HG02588 (cell line): ENCODE measurements around the gene RASGRF2.

ENCODE experiments used
- ATAC-seq: cut with Tn5 transposase; IDR thresholded peaks from one replicate; pipeline ENCODE4 v1.9.1; 2021; ENCODE audit warnings: mild to moderate bottlenecking, moderate library complexity; ENCODE audit not compliant: unreplicated experiment

The RASGRF2 gene

GRCh38 chr5:80977764-80978163 is 17.6 kb downstream of the RASGRF2 start:
- ATAC-seq: no peak

- ATAC-seq: no peak
These were observed 18.7 kb downstream of the RASGRF2 start for GRCh38 chr5:80978772-80979317.

GRCh38 chr5:80982093-80982492 is 21.9 kb downstream of the RASGRF2 start:
- ATAC-seq: no peak

- ATAC-seq: no peak
These were observed 25.6 kb downstream of the RASGRF2 start for GRCh38 chr5:80985600-80986228.

- ATAC-seq: no peak
These were observed 26.2 kb downstream of the RASGRF2 start for GRCh38 chr5:80986382-80986781.

GRCh38 chr5:80987078-80987766 is 27.1 kb downstream of the RASGRF2 start:
- no peak for ATAC-seq

GRCh38 chr5:80988419-80988935 is 28.3 kb downstream of the RASGRF2 start:
- no peak for ATAC-seq

GRCh38 chr5:80989883-80990282 is 29.7 kb downstream of the RASGRF2 start:
- no peak for ATAC-seq

GRCh38 chr5:80990527-80990926 is 30.4 kb downstream of the RASGRF2 start:
- no peak for ATAC-seq

GRCh38 chr5:80990971-80991370 is 30.8 kb downstream of the RASGRF2 start:
- no peak for ATAC-seq

- no peak for ATAC-seq
These were observed 35.7 kb downstream of the RASGRF2 start for GRCh38 chr5:80995908-80996307.

- ATAC-seq: no peak
These were observed 38.4 kb downstream of the RASGRF2 start for GRCh38 chr5:80998590-80998979.

- no peak for ATAC-seq
These were observed 43.7 kb downstream of the RASGRF2 start for GRCh38 chr5:81003811-81004386.

- no peak for ATAC-seq
These were observed 45.5 kb downstream of the RASGRF2 start for GRCh38 chr5:81005708-81006107.

- ATAC-seq: no peak
These were observed 46.1 kb downstream of the RASGRF2 start for GRCh38 chr5:81006231-81006630.

GRCh38 chr5:81006947-81007636 is 46.9 kb downstream of the RASGRF2 start:
- ATAC-seq: no peak

GRCh38 chr5:81007637-81008027 is 47.5 kb downstream of the RASGRF2 start:
- ATAC-seq: no peak

GRCh38 chr5:81010336-81011169 is 50.4 kb downstream of the RASGRF2 start:
- ATAC-seq: no peak

- no peak for ATAC-seq
These were observed 54.2 kb downstream of the RASGRF2 start for GRCh38 chr5:81014348-81014747.

GRCh38 chr5:81016116-81016515 is 56.0 kb downstream of the RASGRF2 start:
- no peak for ATAC-seq
